ENCODE measurements around the gene TSC2. TPM values are rescaled to one million over a fixed set of nuclear protein-coding genes. Genes with fewer than 3 reads are reported as not detected.

The TSC2 gene
- total RNA-seq, 2 experiments from 2014 or later: 88.4 to 90.1 TPM

DNA sequence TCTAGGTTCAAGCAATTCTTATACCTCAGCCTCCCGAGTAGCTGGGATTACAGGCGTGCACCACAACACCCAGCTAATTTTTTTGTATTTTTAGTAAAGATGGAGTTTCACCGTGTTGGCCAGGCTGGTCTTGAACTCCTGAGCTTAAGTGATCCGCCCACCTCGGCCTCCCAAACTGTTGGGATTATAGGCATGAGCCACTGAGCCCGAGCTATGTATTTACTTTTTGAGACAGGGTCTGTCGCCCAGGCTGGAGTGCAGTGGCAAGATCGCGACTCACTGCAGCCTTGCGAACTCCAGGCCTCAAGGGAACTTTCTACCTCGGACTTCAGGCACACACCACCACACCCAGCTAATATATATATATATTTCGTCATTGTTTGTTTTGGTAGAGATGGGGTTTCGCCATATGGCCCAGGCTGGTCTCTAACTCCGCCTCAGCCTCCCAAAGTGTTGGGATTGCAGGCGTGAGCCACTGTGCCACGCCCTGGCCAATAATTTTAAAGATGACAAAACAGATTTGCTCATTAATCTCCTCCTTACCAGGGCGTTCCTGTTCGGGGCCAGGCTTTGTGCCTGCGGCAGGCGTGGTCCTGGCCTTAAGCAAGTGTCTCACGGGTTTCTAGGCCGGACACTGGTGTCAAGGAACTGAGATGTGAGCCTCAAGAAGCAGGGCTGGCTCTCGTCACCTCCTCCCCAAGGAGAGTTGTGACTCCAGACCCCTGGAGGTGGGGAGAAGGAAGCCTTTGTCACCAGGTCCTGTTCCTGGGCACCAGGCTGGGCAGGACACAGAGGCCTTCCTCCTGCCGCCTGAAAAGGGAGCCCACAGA, 32.5 kb upstream of the TSC2 start:
- no peak overlapping the region for H3K27ac Mint-ChIP-seq
- no peaks in the 10 kb centered on the region for H3K36me3 Mint-ChIP-seq (ENCODE audit: low read depth)
- DNase-seq: no peak
- peaks cover 12% of the 10 kb centered on the region for H3K27me3 Mint-ChIP-seq
- no peak overlapping the region for H3K4me3 Mint-ChIP-seq
- no peaks in the 10 kb centered on the region for H3K9me3 Mint-ChIP-seq
- ChIA-PET POLR2A (interaction anchor here (1.0 kb wide), 1 partner anchor 140 kb away, joined by 4 read pairs; the partner anchor contains the start of gene TRAF7), CTCF (interaction anchor here (0.7 to 2.0 kb wide), 6 partner anchors 7 to 125 kb away, joined by 3 to 10 read pairs (median 5); no protein-coding TSS in a partner anchor)
- H3K4me1 Mint-ChIP-seq: peaks cover 2% of the 10 kb centered on the region

DNA sequence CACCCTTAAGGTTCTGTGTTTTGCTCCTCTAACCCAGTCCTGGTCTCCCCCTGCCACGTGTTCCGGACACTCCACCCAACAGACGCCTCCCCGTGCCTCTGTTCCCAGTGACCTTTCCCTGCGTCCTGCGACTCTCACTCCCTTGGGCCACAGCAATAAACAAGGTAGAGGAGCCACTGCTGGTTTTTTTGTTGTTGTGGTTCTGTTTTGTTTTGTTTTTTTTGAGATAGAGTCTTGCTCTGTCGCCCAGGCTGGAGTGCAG, 31.9 kb upstream of the TSC2 start:
- POLR2A ChIA-PET: interaction anchor here (1.1 kb wide), 1 partner anchor 131 kb away, joined by 6 read pairs; no protein-coding TSS in a partner anchor
- no peak for DNase-seq
- Mint-ChIP-seq H3K4me1 (peaks cover 2% of the 10 kb centered on the region), H3K27me3 (peaks cover 16% of the 10 kb centered on the region), H3K4me3 (no peak overlapping the region), H3K27ac (no peak overlapping the region), H3K9me3 (no peaks in the 10 kb centered on the region), H3K36me3 (ENCODE audit: low read depth) (no peaks in the 10 kb centered on the region)
- CTCF ChIA-PET: interaction anchor here (0.7 to 2.0 kb wide), 3 partner anchors 12 to 124 kb away, joined by 3 to 10 read pairs (median 9); partner anchors contain the start of gene PKD1

DNA sequence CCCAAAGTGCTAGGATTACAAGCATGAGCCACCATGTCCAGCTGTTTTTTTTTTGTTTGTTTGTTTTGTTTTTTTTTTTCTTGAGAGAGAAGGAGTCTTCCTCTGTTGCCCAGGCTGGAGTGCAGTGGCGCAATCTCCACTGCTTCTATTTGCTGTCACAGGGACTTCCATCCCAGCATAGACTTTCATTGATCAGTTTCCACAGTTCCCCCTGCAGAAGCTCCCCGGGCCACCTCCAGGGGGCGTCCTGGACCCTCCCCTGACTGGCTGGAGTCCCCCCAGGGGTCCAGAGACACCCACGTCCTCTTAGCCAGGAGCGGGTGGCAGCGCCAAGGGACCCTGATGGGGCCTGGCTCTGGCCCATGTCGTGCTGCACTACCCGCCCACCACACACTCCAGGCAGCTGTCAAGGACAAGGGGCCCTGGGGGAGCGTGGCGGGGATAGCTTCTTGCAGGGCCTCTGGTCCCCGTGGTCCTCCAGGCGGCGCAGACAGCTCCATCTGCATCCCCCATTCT, 31.3 kb upstream of the TSC2 start:
- ChIA-PET CTCF (interaction anchor here (0.7 to 2.0 kb wide), 4 partner anchors 13 to 138 kb away, joined by 3 to 10 read pairs (median 6); partner anchors contain the start of gene PKD1), POLR2A (interaction anchor here (1.1 to 1.4 kb wide), 2 partner anchors 131 to 139 kb away, joined by 4 to 6 read pairs; partner anchors contain the start of gene TRAF7)
- no peaks in the 10 kb centered on the region for H3K9me3 Mint-ChIP-seq
- no peak overlapping the region for H3K4me3 Mint-ChIP-seq
- H3K27ac Mint-ChIP-seq: no peak overlapping the region
- peaks cover 2% of the 10 kb centered on the region for H3K4me1 Mint-ChIP-seq
- peaks cover 19% of the 10 kb centered on the region for H3K27me3 Mint-ChIP-seq
- no peaks in the 10 kb centered on the region for H3K36me3 Mint-ChIP-seq (ENCODE audit: low read depth)
- no peak for DNase-seq

DNA sequence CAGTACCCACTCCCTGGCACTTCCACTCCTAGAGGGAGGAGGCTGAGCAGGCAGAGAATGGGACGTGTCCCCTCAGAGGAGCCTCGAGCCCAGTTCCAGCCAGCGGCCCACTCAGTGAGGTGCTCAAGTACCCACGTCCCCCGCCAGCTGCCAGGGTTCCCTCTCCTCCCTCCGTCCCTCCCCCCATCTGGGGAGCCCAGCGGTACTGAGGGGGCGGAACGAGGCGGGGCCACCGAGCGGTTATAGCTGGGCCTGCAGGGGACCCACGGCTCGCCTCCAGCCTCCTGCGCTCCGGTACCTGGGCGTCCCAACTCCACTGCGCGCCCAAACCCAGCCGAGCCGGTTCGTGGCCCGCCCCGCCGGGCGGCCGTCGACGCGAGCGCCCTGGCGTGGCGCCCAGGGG, 28.3 kb upstream of the TSC2 start, which contains the start of gene NPW:
TSS of gene NPW (plus strand) at position 268 of the 403 bp plus-strand sequence.
- Mint-ChIP-seq H3K9me3 (no peaks in the 10 kb centered on the region), H3K27me3 (peaks cover 31% of the 10 kb centered on the region), H3K4me1 (peaks cover 14% of the 10 kb centered on the region), H3K27ac (no peak within 1 kb of the TSS), H3K4me3 (no peak within 1 kb of the TSS), H3K36me3 (ENCODE audit: low read depth) (no peaks in the 10 kb centered on the region)
- no peak for DNase-seq
- CTCF ChIA-PET: interaction anchor here (1.2 to 1.6 kb wide), 3 partner anchors 28 to 127 kb away, joined by 4 to 7 read pairs (median 6); partner anchors contain the start of genes NTHL1 and TSC2
- POLR2A ChIA-PET: interaction anchor here (2.5 kb wide), 1 partner anchor 136 kb away, joined by 8 read pairs; the partner anchor contains the start of gene TRAF7

DNA sequence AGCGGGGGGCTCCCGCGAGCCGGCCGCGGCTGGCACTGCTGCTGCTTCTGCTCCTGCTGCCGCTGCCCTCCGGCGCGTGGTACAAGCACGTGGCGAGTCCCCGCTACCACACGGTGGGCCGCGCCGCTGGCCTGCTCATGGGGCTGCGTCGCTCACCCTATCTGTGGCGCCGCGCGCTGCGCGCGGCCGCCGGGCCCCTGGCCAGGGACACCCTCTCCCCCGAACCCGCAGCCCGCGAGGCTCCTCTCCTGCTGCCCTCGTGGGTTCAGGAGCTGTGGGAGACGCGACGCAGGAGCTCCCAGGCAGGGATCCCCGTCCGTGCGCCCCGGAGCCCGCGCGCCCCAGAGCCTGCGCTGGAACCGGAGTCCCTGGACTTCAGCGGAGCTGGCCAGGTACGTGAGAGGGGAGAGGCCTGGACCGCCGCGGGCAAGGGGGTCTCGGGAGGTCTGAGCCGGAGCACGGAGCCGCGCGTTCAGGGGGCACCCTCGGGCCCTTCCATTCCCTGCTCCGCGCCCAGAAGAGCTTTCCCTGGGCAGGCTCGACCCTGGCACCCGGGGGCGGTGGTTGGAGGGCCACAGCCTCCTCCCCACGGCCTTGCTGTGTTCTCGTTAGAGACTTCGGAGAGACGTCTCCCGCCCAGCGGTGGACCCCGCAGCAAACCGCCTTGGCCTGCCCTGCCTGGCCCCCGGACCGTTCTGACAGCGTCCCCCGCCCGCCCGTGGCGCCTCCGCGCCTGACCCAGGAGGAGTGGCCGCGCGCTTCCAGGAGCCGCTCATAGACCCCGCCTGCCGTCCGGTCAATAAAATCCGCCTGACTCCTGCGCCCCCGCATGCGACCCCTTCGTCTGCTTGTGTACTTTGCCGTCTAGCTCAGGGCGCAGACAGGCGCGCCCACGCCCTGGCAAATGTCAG, 27.6 kb upstream of the TSC2 start:
- H3K27ac Mint-ChIP-seq: no peak overlapping the region
- H3K4me1 Mint-ChIP-seq: peaks cover 14% of the 10 kb centered on the region
- ChIA-PET CTCF (interaction anchor here (1.2 to 5.5 kb wide), 4 partner anchors 27 to 127 kb away, joined by 4 to 79 read pairs (median 6); partner anchors contain the start of genes NTHL1 and TSC2), POLR2A (interaction anchor here (2.5 kb wide), 1 partner anchor 135 kb away, joined by 8 read pairs; the partner anchor contains the start of gene TRAF7)
- no peak overlapping the region for H3K4me3 Mint-ChIP-seq
- H3K27me3 Mint-ChIP-seq: peaks cover 34% of the 10 kb centered on the region
- H3K36me3 Mint-ChIP-seq (ENCODE audit: low read depth): no peaks in the 10 kb centered on the region
- no peaks in the 10 kb centered on the region for H3K9me3 Mint-ChIP-seq
- DNase-seq: no peak

DNA sequence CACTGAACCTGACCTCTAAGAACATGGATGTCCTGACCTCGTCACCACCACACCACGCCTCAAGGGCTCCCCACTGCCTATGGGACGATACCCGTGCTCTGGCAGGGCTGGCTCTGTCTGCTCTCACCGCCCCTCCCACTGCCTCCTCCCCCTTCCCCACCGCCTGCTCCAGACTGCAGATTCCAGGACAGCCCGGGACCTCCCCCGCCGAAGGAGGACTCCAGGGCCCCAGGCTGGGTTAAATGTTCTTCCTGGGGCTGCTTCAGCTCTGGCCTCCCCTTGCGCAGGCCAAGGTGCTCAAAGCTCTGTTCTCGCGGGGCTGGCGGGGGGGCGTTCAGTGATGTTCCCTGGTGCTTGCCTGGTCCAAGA, 25.1 kb upstream of the TSC2 start:
- POLR2A ChIA-PET: interaction anchor here (0.6 to 1.6 kb wide), 8 partner anchors 14 to 132 kb away, joined by 3 to 8 read pairs (median 4); partner anchors contain the start of genes NTHL1, TRAF7 and TSC2
- Mint-ChIP-seq H3K4me1 (peaks cover 18% of the 10 kb centered on the region), H3K27me3 (peaks cover 44% of the 10 kb centered on the region), H3K9me3 (no peaks in the 10 kb centered on the region), H3K27ac (no peak overlapping the region), H3K36me3 (ENCODE audit: low read depth) (no peaks in the 10 kb centered on the region), H3K4me3 (peak overlapping the region; percentile 64)
- CTCF ChIA-PET: interaction anchor here (0.6 to 5.5 kb wide), 18 partner anchors 8 to 509 kb away, joined by 3 to 79 read pairs (median 4); partner anchors contain the start of genes CEMP1, NTHL1, TRAF7 and TSC2
- no peak for DNase-seq

DNA sequence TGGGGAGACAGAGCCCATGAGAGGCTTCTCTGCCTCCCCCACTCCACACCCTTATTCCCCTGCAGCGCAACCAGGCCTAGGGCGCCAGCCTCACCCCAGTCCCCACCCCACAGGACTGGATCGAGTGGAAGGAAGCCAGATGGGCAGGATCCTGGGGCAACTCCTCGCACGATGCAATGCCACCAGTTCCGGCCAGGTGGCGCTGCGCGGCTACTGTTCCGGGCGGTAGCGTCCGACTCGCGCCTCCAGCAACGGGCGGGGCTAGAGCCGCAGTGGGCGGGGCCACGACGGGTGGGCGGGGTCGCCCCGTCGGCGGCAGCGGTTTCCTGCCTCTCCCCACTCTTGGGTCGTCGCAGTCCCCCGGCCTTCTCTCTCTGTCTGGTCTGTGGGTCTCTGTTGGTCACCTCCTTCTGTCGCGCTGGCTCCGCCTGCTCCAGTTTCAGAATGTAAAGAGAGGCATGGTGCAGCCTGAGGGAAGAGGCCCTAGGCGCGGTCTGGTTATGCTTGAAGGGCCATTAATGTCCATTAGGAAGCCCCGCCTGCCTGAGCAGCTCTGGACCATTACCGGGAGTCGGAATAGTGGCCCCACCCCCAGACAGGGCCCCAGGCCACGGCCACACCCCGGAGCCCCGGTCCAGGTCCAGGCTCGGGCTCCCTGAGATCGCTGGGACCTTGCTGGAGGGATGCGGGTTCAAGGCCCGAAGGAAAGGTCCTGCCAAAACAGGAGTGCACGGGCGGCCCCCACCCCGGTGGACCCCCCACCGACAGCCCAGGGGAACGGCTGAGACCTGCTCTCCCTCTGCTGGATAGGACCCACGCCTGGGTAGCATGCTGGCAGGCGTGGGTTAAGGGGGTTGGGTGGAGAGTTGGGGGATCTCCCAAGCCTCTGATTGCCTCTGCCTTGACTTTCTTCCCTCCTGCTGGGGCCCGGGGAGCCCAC, 24.4 kb upstream of the TSC2 start:
- DNase-seq: peak; percentile 97
- H3K4me3 Mint-ChIP-seq: peak overlapping the region; percentile 64
- no peaks in the 10 kb centered on the region for H3K9me3 Mint-ChIP-seq
- H3K36me3 Mint-ChIP-seq (ENCODE audit: low read depth): no peaks in the 10 kb centered on the region
- peaks cover 47% of the 10 kb centered on the region for H3K27me3 Mint-ChIP-seq
- ChIA-PET POLR2A (interaction anchor here (0.6 to 1.6 kb wide), 8 partner anchors 15 to 132 kb away, joined by 3 to 8 read pairs (median 4); partner anchors contain the start of genes NTHL1, TRAF7 and TSC2), CTCF (interaction anchor here (0.6 to 5.5 kb wide), 18 partner anchors 9 to 508 kb away, joined by 3 to 79 read pairs (median 4); partner anchors contain the start of genes CEMP1, NTHL1, TRAF7 and TSC2)
- peak overlapping the region; percentile 58 for H3K27ac Mint-ChIP-seq
- peaks cover 19% of the 10 kb centered on the region for H3K4me1 Mint-ChIP-seq

DNA sequence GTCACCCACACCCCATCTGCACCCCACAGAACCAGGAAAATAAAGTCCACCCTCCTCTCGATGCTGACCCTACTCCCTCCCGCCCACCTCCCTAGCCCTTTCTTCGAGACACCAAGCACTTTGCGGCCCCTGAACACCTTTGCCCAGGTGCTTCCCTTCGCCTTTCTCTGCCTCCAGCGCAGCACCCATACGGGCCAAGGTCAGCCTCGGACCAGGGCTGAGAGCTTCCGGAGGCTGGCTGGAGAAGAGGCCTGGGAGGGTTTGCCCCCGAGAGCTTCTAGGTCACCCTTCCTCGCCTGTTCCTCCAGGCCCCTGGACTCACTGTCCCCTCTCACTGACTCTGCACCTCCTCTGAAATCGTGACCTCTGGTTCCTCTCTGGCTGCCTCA, 23.8 kb upstream of the TSC2 start:
- ChIA-PET POLR2A (interaction anchor here (1.2 kb wide), 1 partner anchor 16 kb away, joined by 3 read pairs; no protein-coding TSS in a partner anchor), CTCF (interaction anchor here (2.2 to 5.5 kb wide), 2 partner anchors 24 to 116 kb away, joined by 12 to 79 read pairs; partner anchors contain the start of genes NTHL1 and TSC2)
- peaks cover 19% of the 10 kb centered on the region for H3K4me1 Mint-ChIP-seq
- no peak for DNase-seq
- no peak overlapping the region for H3K4me3 Mint-ChIP-seq
- no peaks in the 10 kb centered on the region for H3K36me3 Mint-ChIP-seq (ENCODE audit: low read depth)
- no peak overlapping the region for H3K27ac Mint-ChIP-seq
- no peaks in the 10 kb centered on the region for H3K9me3 Mint-ChIP-seq
- peaks cover 46% of the 10 kb centered on the region for H3K27me3 Mint-ChIP-seq

DNA sequence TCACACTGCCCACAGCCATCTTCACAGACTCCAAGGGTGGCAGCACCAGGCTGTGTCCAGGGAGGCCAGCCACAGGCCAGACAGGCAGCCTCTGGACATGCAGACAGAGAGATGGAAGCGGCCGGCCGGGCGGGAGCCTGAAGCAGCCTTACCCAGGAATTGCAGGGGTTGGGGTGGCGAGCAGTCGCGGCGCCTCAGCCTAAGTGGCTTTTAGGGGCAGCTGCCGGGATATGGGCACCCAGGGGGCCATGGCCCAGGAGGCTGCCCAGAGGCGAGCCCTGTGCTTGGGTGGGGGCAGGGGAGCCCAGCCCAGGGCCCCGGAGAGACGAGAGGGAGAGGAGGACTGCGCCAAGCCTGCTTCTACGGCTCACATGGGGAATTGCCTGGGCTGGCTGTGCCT, 22.5 kb upstream of the TSC2 start:
- no peak for DNase-seq
- Mint-ChIP-seq H3K4me3 (no peak overlapping the region), H3K27ac (no peak overlapping the region), H3K4me1 (peaks cover 19% of the 10 kb centered on the region), H3K27me3 (peaks cover 44% of the 10 kb centered on the region), H3K9me3 (no peaks in the 10 kb centered on the region), H3K36me3 (ENCODE audit: low read depth) (no peaks in the 10 kb centered on the region)
- ChIA-PET CTCF (interaction anchor here (5.5 kb wide), 1 partner anchor 115 kb away, joined by 79 read pairs; no protein-coding TSS in a partner anchor), POLR2A (interaction anchor here (1.0 kb wide), 1 partner anchor 130 kb away, joined by 6 read pairs; the partner anchor contains the start of gene TRAF7)

DNA sequence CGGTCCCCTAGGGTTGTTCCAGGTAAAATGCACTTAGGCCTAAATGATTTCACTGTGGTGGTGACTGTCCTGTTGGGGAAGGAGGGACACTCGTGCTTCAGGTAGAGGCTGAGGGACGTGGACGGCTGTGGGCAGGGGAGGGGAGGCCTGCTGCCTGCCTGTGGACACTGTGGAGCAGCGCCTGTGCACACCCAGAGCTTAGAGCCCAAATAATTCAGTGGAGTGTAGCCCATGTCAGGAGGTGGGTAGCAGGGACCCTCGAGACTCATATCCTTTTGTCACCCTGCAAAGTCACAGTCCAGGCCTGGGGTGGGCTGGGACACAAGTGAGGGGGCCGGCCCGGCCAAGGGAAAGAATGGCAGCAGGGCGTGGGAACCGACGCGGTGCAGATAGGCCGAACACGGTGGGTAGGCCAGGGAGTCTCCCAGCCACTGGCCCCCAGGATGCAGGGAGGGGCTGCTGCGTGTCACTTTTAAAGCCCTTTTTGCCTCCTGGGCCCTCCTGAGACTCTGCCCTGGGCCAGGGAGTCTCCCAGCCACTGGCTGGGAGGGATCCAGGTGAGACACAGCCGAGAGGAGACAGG, 21.8 kb upstream of the TSC2 start:
- Mint-ChIP-seq H3K36me3 (ENCODE audit: low read depth) (no peaks in the 10 kb centered on the region), H3K9me3 (no peaks in the 10 kb centered on the region), H3K27me3 (peaks cover 39% of the 10 kb centered on the region), H3K27ac (no peak overlapping the region), H3K4me1 (peaks cover 16% of the 10 kb centered on the region), H3K4me3 (peak overlapping the region; percentile 14)
- CTCF ChIA-PET: interaction anchor here (5.5 kb wide), 1 partner anchor 114 kb away, joined by 79 read pairs; no protein-coding TSS in a partner anchor
- POLR2A ChIA-PET: no interaction called here
- no peak for DNase-seq

DNA sequence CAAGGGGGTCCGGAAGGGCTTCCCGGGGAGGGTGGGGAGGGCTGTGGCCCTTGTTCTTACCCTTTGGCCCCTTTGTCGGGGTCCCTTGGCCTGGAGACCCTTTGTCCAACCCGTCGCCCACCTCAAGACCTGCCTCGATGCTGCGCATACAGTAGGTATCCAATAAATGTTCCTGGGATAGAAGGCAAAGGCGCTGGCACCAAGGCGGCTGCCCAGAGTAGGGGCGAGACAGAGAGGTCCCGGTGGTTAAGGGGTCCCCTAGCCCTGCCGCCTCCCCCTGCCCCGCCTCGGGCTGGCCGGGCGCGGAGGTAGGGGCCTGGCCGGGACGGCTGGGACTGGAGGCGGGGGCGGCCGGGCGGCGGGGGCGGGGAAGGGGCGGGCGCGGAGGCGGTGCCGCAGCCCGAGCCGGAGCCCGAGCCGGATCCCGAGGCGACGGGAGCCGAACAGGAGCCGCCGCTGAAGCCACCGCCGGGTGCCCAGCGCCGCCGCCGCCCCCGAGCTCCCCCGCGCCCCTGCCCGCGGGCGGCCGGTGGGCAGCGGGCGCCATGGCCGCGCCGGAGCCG, 21.2 kb upstream of the TSC2 start, which contains the start of gene NHERF2:
TSS of gene NHERF2 (plus strand) at position 442 of the 563 bp plus-strand sequence. CDS start at position 546, 104 bp downstream.
- ChIA-PET CTCF (no interaction called here), POLR2A (no interaction called here)

More for the DNA sequence above, 21.2 kb upstream of the TSC2 start, which contains the start of gene NHERF2:
- no peaks in the 10 kb centered on the region for H3K36me3 Mint-ChIP-seq (ENCODE audit: low read depth)
- DNase-seq: peak; percentile 34
- H3K4me3 Mint-ChIP-seq: peak within 1 kb of the TSS; percentile 45
- H3K27me3 Mint-ChIP-seq: peaks cover 37% of the 10 kb centered on the region
- H3K9me3 Mint-ChIP-seq: no peaks in the 10 kb centered on the region
- H3K27ac Mint-ChIP-seq: no peak within 1 kb of the TSS
- peaks cover 16% of the 10 kb centered on the region for H3K4me1 Mint-ChIP-seq

All from activated CD4-positive, alpha-beta memory T cell treated with anti-CD3 and anti-CD28 coated beads, Interleukin-2, amount 10 ng/mL, durations not matched to agents 7 days and 5 days (primary cell).